OCI-M2 (cell line): ENCODE measurements around the gene ITSN2.

ENCODE experiments used
- DNase-seq: peaks from one replicate; lab custom pipeline; 2025; ENCODE audit not compliant: unreplicated experiment; lab: John Stamatoyannopoulos, UW

ITSN2 gene

DNA sequence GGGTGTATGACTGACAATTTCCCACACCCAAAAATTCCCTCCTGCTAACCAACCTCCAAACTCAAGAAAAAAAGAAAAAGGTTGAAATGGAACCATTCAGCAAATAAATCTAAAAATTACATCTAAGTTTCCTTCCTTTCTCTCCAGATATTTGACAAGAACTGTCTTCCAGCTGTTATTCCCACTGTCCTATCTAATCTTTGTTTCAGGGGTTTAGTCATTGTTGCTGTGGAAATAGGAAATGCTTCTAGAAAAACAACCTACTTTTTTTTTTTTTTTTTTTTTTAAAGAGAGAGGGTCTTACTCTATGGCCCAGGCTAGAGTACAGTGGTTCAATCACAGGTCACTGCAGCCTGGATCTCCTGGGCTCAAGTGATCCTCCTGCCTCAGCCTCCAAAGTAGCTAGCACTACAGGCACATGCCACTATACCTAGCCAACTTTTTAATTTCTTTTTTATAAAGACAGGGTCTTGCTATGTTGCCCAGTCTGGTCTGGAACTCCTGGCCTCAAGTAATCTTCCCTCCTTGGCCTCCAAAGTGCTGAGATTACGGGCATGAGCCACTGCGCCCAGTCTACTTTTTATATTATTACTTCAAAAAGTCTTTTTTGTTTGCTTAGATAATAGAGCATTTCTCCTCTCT lies 88.1 kb downstream of the ITSN2 start:
- DNase-seq: no peak

DNA sequence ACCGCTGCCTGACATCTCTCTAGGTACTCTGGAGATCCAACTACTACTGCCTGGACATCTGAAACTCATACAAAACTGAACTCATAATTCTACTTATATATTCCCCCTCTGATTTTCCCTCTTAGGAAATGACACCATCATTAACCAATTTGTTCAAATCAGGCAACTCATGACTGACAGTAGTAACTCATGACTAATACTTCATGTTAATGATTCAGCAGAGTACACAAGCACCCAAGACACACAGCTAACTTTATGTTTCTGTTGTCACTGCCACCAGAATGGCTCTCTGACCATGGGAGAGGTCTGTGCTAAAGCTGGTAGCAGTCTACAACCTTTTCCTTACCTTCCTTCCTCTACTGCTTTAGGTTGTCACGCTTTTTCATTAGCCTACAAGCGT lies 91.1 kb downstream of the ITSN2 start:
- DNase-seq: no peak

DNA sequence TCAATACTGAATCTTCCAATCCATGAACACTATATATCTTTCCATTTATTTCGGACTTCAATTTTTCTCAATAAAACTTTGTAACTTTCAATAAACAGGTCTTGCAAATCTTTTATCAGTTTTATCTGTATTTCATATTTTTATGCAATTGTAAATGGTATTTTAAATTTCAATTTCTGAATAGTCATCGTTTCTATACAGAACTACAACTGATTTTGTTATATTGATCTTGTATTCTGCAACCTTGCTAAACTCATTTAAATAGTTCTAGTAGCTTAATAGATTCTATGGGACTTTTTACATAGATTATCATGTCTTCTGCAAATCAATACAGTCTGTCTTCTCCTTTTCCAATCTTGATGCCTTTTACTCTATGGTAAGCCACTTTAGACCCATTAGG lies 95.1 kb downstream of the ITSN2 start:
- no peak for DNase-seq

DNA sequence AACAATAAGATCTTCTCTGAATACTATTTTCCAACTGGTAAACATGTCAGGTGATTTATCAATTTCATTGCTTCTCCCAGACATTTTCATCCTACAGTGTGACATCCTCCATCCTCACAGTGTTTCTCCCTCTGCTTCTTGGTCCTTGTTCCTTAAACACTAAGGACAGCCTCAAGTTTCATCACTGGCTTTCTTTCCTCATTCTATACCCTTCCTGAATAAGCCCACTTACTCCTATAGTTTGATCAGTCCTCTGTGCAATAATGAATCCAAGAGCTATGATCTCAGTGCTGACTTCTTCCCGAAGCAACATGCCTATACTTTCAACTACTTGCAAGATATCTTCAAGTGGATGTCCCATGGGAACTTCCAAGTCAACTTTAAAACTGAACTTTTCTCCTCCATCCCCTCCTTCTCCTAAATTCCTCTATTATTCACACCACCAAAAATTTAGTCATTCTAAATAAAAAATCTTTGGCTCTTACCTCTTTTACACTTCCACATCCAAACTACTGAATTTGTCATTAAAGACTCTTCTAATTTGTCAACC lies 97.8 kb downstream of the ITSN2 start:
- no peak for DNase-seq

DNA sequence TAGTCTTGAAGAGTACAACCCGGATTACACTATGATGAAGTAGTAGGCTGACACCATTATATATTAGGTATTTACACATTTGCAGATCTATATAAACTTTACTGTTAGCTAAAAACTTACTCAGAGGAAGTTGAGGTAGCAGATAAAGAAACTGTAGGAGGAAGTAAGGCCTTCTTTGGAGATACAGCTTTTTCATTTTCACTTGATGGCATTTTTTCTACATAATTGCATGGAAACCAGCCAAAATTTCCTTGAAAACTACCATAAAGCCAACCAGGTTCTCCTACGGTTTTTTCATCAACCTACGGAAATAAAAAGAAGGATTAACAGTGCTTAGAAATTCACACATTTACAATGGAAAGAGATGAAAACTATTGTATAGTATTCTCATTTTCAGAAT lies 98.9 kb downstream of the ITSN2 start:
- no peak for DNase-seq

DNA sequence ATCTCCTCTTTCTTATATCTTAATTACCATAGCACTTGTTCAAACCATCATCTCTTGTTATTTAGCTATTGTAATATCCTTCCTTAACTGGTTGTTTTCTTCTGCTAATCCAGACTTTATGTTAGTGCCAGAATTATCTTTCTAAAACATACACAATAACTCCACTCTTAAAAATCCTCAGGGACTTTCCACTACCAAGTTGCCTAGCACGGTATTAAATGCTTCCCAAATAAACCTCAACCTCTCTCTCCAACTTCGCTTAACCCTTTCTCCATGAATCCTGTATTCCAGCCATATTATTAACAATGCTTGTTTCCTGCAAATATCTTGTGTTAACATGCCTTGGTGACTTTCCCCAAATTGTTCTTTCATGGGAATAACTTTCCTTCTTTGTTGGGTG lies 101.0 kb downstream of the ITSN2 start:
- no peak for DNase-seq

DNA sequence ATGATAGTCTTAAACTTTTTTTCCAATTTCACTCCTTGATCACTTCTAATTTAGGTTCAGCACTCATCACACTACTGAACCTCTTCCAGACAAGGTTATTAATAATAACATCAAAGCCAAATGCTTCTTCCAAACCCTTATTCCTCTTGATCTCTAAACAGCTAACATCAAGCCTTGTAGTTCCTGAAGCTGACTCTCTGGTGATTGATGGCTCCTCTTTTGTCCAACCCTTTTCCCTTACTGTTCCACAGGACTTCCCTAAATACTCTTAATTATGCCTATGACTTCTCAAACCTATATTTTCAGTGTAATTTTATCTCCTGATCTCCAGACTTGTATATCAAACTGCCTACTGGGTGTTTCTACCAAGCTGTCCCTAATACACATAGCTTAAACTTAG lies 101.6 kb downstream of the ITSN2 start:
- no peak for DNase-seq

GRCh38 chr2:24253303-24253919 lies 106.9 kb downstream of the ITSN2 start:
- no peak for DNase-seq

DNA sequence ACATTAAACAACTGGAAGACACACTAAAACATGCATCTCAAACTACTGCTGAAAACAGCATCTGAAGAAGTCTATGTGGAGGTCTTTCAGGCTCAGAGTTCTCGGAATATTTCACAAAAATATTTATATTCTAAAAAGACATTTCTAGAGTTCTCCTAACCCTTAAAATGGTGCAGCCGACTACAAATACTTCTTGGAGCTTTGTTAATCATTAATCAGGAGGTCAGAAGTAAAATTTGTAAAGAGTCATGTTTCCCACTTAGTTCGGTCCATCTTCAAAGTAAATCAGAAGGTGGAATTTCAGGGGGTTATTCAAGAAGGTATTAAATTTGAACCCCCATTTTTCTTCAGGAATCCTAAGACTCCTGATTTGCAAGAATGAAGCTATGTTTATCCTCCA lies 112.7 kb downstream of the ITSN2 start:
- DNase-seq: no peak

DNA sequence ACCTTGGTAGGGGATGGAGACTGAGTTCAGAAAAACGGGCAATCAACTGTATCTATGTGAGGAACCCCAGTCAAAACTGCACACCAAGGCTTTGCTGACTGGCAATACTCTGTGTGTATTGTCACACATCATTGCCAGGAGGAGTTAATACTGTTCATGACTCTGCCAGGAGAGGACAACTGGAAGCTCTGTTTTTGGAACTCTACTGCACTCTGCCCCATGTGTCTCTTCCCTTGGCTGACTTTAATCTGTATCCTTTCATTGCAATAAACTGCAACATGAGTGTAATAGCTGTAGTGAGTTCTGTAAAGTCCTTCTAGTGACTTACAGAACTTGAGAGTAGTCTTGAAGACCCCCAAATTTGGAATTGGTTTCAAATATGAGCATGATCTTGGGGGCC lies 113.2 kb downstream of the ITSN2 start:
- DNase-seq: no peak

DNA sequence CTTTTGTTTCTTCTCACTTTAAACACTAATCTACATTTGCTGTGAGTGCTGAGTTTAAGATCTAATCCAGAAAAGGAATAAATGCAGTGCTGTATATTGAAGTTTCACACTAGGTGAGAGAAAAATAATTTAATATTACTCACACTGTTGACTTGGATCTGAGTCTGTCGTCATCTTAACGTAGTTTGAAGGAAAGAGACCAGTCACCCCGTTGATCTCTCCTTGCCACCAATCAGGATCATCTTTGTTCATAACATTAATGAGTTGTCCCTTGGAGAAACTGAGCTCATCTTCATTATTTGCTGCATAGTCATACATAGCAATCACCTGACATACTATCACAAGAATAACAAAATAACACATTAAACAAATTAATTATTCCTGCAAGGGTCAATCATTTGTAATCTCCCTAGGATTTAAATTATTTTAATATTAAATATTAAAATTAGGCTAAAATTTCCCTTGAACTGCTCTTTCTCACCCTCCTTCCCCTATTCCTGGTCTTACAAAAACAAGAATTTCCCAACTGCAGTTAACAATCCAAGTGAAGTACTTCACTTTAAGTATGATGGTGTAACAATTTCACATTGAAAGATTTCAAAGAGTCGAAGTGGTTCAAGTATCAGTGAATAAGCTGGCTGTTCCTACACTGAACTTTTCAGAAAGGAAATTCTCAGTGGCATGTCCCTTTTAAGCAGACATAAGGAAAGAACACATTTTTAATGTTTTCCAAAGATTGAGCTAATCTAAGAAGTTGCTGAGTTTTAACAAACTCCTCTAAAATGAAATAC lies 114.2 kb downstream of the ITSN2 start:
- no peak for DNase-seq

- no peak for DNase-seq
Measured at GRCh38 chr2:24241528-24241927, 118.8 kb downstream of the ITSN2 start.

- no peak for DNase-seq
Measured at GRCh38 chr2:24239553-24239952, 120.8 kb downstream of the ITSN2 start.

DNA sequence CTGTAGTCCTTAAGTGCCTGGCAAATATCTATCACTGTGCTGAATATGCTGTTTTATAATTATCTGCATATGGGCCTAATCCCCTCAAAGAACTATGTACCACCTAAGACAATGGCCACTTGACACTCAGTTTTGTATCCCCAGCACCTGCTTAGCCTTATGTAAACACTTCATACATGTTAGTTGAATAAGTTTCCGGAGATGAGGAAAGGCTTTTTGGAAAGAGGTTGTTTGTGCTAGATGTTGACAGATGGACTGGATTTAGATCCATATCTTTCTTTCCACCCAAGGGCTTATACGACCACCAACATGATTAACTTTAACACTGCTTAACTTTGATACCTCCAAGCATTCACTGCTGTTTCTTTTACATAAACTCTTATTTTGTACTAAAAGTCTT lies 122.2 kb downstream of the ITSN2 start:
- DNase-seq: no peak

- DNase-seq: no peak
Measured at GRCh38 chr2:24237313-24237712, 123.0 kb downstream of the ITSN2 start.

- no peak for DNase-seq
Measured at GRCh38 chr2:24233321-24233720, 127.0 kb downstream of the ITSN2 start.

GRCh38 chr2:24231461-24231881 lies 128.9 kb downstream of the ITSN2 start:
- DNase-seq: no peak

DNA sequence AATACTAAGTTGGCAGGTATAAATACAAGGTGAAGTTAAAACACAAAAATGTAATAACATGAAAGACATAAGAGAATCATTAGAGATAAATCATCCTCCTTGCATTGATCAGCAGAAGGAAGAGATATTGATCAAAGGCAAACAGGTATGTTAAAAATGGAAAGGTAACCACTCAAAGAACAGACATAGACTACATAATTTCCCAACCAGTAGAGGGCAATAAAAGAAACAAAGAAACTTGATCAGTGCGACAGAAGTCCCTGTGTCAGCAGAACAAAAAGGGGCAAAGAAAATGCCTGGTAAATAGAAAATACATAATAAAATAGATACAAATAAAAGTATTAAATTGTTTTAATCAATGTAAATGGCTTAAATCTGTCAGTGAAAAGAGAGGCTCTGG lies 131.9 kb downstream of the ITSN2 start:
- DNase-seq: no peak

DNA sequence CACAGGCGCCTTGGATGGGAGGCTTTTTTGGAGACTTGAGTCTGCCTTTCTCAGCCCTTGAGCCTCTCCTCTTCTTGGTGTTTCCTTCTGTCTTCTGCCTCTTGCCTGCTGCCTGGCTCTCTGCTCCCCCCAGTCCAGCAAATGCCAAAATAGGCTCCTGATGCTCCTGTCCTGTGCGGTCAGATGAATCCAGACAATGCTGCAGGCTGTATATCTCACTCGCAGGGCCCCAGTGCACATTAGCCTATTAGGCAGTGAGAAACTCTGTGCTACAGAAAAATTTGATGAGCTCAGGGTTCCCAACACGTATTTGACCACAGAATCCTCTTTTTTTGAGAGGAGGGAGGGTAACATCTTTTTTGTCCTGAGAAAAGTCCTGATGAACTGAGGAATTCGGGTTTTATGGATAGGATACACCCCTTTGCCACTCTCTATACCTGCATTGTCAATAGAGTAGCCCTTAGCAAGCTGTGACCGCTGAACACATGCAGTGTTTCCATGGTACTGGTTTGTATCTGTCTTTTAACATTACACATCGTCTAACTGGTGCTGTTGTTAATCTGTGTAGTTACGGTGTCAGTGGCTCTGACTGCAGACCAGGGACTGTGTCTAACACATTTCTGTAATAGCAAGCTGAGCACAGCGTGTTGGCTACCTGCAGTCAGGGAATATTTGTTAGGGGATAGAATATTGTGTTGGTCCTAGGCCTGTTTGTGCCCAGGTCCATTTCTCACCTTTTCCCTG lies 134.7 kb downstream of the ITSN2 start:
- DNase-seq: no peak

GRCh38 chr2:24222946-24223345 lies 137.4 kb downstream of the ITSN2 start:
- DNase-seq: no peak

DNA sequence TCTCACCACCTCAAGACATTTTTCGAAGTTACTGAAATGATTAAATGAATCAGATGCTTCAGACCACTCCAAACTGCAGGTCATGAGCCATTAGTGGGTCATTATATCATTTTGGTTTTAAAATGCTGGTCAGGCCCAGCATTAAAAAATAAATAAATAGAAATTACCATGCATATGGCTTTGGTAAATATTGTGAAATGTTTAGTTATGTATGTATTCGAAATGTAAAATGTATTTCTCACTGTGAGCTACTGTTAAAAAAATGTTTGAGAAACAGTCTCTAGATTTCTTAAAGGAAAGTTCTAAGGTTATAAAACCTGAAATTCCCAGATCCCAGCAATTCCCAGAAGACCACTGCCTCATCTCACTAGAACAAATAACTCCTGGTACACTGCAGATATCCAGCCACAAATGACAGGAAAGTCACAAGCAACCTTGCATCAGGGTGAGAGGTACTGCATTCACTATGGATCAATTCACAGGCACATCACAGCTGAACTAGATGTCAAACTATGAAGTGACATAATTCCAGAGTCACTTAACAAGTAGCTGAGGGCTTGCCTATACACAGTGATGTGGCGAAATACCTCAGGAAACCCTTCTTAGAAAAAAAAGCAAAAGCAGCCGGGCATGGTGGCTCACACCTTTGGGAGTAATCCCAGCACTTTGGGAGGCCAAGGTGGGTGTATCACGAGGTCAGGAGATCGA lies 138.8 kb downstream of the ITSN2 start:
- DNase-seq: no peak
